Mucosa of stomach (tissue), 1 donor: ENCODE measurements around the gene PEX12.
"Not testable (repeated sequence)": the region's sequence is repeated elsewhere in the genome, so short reads cannot be mapped to it uniquely, and the experiment has no call there.

Experiments used
- H3K27me3 ChIP-seq: one replicate; pipeline ENCODE4 v1.7.0; 2013; ENCODE audit warnings: mild to moderate bottlenecking, low read length; ENCODE audit not compliant: control insufficient read depth, insufficient read depth
- H3K36me3 ChIP-seq: one replicate; pipeline ENCODE4 v1.7.0; 2013; ENCODE audit warnings: low read length; ENCODE audit not compliant: control insufficient read depth, insufficient read depth
- H3K4me1 ChIP-seq: one replicate; pipeline ENCODE4 v1.7.0; 2013; ENCODE audit warnings: mild to moderate bottlenecking, low read length; ENCODE audit not compliant: control insufficient read depth, insufficient read depth
- H3K4me3 ChIP-seq: one replicate; pipeline ENCODE4 v1.7.0; 2013; ENCODE audit warnings: low read length
- H3K9ac ChIP-seq: one replicate; pipeline ENCODE4 v1.7.0; 2013; ENCODE audit warnings: mild to moderate bottlenecking, low read length, moderate library complexity
- H3K9me3 ChIP-seq: one replicate; pipeline ENCODE4 v1.7.0; 2013; ENCODE audit warnings: mild to moderate bottlenecking, low read length, moderate library complexity; ENCODE audit not compliant: control insufficient read depth
- donor health status: Pancreatic carcinoma.

The PEX12 gene

GRCh38 chr17:35529866-35530265, 48.5 kb downstream of the PEX12 start:
- Histone ChIP-seq H3K27me3 (no peaks in the 10 kb centered on the region), H3K4me1 (no peaks in the 10 kb centered on the region), H3K9me3 (no peaks in the 10 kb centered on the region), H3K9ac (no peak overlapping the region), H3K4me3 (no peak overlapping the region), H3K36me3 (no peaks in the 10 kb centered on the region)

GRCh38 chr17:35529326-35529725, 49.0 kb downstream of the PEX12 start:
- not testable (repeated sequence) for H3K4me1 ChIP-seq, H3K9ac ChIP-seq

More at GRCh38 chr17:35529326-35529725, 49.0 kb downstream of the PEX12 start:
- H3K36me3 ChIP-seq, H3K9me3 ChIP-seq, H3K4me3 ChIP-seq, H3K27me3 ChIP-seq: not testable (repeated sequence)
